Activated CD4-positive, alpha-beta T cell treated with anti-CD3 and anti-CD28 coated beads, Interleukin-2, amount 10 ng/mL, durations not matched to agents 7 days and 5 days (primary cell): ENCODE results near the gene B4GALT3. TPM values are rescaled to one million over a fixed set of nuclear protein-coding genes. Genes with fewer than 3 reads are reported as not detected.

Experiments
- CTCF ChIA-PET: fragments of 350-600 bp; sonication (Branson Sonifier 250); formaldehyde crosslinking; loops from one replicate; lab custom pipeline; 2021; ENCODE audit warnings: antibody characterized with exemption; lab: Charles Lee
- POLR2A ChIA-PET: fragments of 350-600 bp; sonication (Branson Sonifier 250); formaldehyde crosslinking; loops from one replicate; lab custom pipeline; 2021; ENCODE audit warnings: antibody characterized with exemption; lab: Charles Lee
- DNase-seq: peaks from one replicate; pipeline ENCODE4 v3.0.0-alpha.2; 2020
- H3K27ac Mint-ChIP-seq: one replicate; pipeline ENCODE4 v1.8.0; 2021; ENCODE audit warnings: mild to moderate bottlenecking, moderate library complexity, mixed read lengths
- H3K27me3 Mint-ChIP-seq: one replicate; pipeline ENCODE4 v1.8.0; 2021; ENCODE audit warnings: mixed read lengths
- H3K36me3 Mint-ChIP-seq: one replicate; pipeline ENCODE4 v1.8.0; 2021; ENCODE audit warnings: low read depth, mixed read lengths
- H3K4me1 Mint-ChIP-seq: one replicate; pipeline ENCODE4 v1.8.0; 2021; ENCODE audit warnings: mixed read lengths
- H3K4me3 Mint-ChIP-seq: one replicate; pipeline ENCODE4 v1.8.0; 2021; ENCODE audit warnings: mild to moderate bottlenecking, moderate library complexity, mixed read lengths
- H3K9me3 Mint-ChIP-seq: one replicate; pipeline ENCODE4 v1.8.0; 2021; ENCODE audit warnings: mixed read lengths
- total RNA-seq, 2 experiments: library from RNA; stranded (reverse); gene quantifications; one replicate each; pipeline ENCODE4 v1.2.3, GENCODE V29; 2021

The B4GALT3 gene
- total RNA-seq, 2 experiments from 2014 or later = 43.1 to 48.6 TPM

- DNase-seq = no peak
- ChIA-PET CTCF (interaction anchor here (0.9 to 3.9 kb wide), 11 partner anchors 9 to 190 kb away, joined by 3 to 36 read pairs (median 6); partner anchors contain the start of genes NDUFS2, PPOX and TOMM40L), POLR2A (no interaction called here)
- Mint-ChIP-seq H3K4me1 (peaks cover 51% of the 10 kb centered on the region), H3K27ac (no peak overlapping the region), H3K4me3 (no peak overlapping the region), H3K36me3 (peaks cover 3% of the 10 kb centered on the region), H3K27me3 (no peaks in the 10 kb centered on the region), H3K9me3 (no peaks in the 10 kb centered on the region)
Measured at GRCh38 chr1:161191971-161192370, 14.7 kb upstream of the B4GALT3 start.

DNA sequence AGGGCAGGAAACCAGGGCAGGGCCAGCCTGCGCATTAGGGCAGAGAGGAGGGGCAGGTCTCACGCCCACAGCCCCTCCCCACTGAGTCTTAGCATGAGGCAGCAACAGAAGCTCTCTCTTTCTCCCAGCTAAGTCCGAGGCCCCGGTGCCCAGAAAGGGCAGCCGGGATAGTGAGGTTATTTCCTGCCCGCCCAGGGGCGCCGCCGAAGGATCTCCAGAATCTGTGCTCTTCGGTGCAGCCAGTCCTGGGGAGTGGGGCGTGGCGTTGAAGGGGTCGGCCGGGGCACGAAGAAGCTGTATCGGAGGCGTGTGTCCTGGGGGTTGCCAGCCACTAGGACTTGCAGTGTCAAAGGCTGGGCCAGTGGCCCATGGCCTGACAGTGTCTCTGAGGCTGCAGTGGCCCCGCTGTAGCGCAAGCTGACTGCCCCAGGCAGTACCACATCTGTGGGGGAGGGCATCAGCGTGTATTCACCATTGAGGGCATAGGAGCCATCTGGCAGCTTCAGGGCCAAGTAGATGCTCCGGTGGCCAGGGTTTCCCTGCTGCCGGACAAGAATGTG is 13.7 kb upstream of the B4GALT3 start:
- H3K36me3 Mint-ChIP-seq = peaks cover 3% of the 10 kb centered on the region
- peak overlapping the region; percentile 62 for H3K27ac Mint-ChIP-seq
- CTCF ChIA-PET = interaction anchor here (0.9 to 3.9 kb wide), 9 partner anchors 8 to 191 kb away, joined by 3 to 36 read pairs (median 4); partner anchors contain the start of genes ADAMTS4, NDUFS2, PPOX and TOMM40L
- POLR2A ChIA-PET = no interaction called here
- no peak overlapping the region for H3K4me3 Mint-ChIP-seq
- H3K9me3 Mint-ChIP-seq = no peaks in the 10 kb centered on the region
- H3K4me1 Mint-ChIP-seq = peaks cover 58% of the 10 kb centered on the region
- DNase-seq = no peak
- H3K27me3 Mint-ChIP-seq = no peaks in the 10 kb centered on the region

- Mint-ChIP-seq H3K27me3 (no peaks in the 10 kb centered on the region), H3K4me3 (no peak overlapping the region), H3K36me3 (peaks cover 3% of the 10 kb centered on the region), H3K4me1 (peaks cover 63% of the 10 kb centered on the region), H3K9me3 (no peaks in the 10 kb centered on the region), H3K27ac (no peak overlapping the region)
- CTCF ChIA-PET = interaction anchor here (0.6 to 1.6 kb wide), 2 partner anchors 13 to 47 kb away, joined by 3 to 4 read pairs; partner anchors contain the start of gene NDUFS2
- DNase-seq = no peak
- POLR2A ChIA-PET = no interaction called here
Measured at GRCh38 chr1:161189036-161189435, 11.7 kb upstream of the B4GALT3 start.

DNA sequence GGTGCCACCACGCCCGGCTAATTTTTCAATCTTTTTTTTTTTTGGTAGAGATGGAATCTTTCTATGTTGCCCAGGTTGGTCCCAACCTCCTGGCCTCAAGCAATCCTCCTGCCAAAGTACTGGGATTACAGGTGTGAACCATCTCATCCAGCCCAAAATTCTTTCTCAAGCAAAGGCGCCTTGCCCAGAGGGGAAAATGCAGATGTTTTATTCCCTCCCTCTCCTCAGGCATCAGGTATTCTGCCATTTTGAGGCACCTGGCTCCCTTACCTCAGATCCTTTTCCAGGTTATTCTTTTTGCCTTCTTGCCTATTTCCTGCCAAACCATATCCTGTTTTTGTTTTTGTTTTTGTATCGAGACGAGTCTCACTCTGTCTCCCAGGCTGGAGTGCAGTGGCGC is 11.1 kb upstream of the B4GALT3 start:
- Mint-ChIP-seq H3K4me3 (no peak overlapping the region), H3K9me3 (no peaks in the 10 kb centered on the region), H3K27me3 (no peaks in the 10 kb centered on the region), H3K4me1 (peaks cover 69% of the 10 kb centered on the region), H3K27ac (peak overlapping the region; percentile 50), H3K36me3 (peaks cover 5% of the 10 kb centered on the region)
- ChIA-PET POLR2A (interaction anchor here (0.6 kb wide), 1 partner anchor 9 kb away, joined by 9 read pairs; no protein-coding TSS in a partner anchor), CTCF (interaction anchor here (0.6 to 1.6 kb wide), 5 partner anchors 14 to 70 kb away, joined by 3 to 6 read pairs (median 4); partner anchors contain the start of genes NDUFS2, PCP4L1, PPOX and TOMM40L)
- no peak for DNase-seq

- Mint-ChIP-seq H3K4me1 (peaks cover 69% of the 10 kb centered on the region), H3K4me3 (no peak overlapping the region), H3K27ac (peak overlapping the region; percentile 97), H3K36me3 (peaks cover 7% of the 10 kb centered on the region), H3K27me3 (no peaks in the 10 kb centered on the region), H3K9me3 (no peaks in the 10 kb centered on the region)
- ChIA-PET POLR2A (no interaction called here), CTCF (interaction anchor here (1.0 kb wide), 1 partner anchor 22 kb away, joined by 5 read pairs; the partner anchor contains the start of gene PPOX)
- DNase-seq = no peak
Measured at GRCh38 chr1:161187311-161187710, 10.0 kb upstream of the B4GALT3 start.

DNA sequence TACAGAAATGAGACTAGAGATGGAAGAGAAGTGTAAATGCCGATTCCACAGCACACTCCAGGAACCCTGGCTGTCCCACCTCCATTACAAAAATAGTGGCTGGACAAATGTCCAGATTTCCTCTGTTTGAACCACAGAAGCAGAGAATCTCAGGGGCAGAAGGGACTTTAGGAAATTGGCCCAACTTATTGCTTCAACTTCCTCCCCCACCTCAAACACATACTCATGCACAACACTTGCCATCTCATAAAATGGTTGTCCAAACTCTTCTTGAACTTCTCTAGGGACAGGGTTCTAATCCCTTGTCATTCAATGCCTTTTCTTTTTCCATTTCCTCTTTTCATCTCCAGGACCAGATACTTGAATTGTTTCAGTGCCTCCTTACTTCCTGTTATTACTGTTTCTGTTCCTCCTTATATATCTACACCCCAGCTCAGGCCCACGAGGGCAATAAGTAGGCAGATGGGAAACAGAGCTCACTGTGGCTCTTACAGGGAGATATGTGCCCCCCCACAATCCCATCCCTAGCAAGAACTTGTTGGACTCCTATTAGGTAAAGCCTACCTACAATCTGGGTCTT is 8.5 kb upstream of the B4GALT3 start:
- CTCF ChIA-PET = interaction anchor here (0.6 to 2.0 kb wide), 9 partner anchors 7 to 196 kb away, joined by 3 to 9 read pairs (median 4); partner anchors contain the start of genes ADAMTS4, NDUFS2 and PPOX
- H3K4me3 Mint-ChIP-seq = peak overlapping the region; percentile 58
- POLR2A ChIA-PET = no interaction called here
- peaks cover 11% of the 10 kb centered on the region for H3K36me3 Mint-ChIP-seq
- DNase-seq = no peak
- H3K4me1 Mint-ChIP-seq = peaks cover 78% of the 10 kb centered on the region
- no peaks in the 10 kb centered on the region for H3K9me3 Mint-ChIP-seq
- no peaks in the 10 kb centered on the region for H3K27me3 Mint-ChIP-seq
- H3K27ac Mint-ChIP-seq = peak overlapping the region; percentile 97

DNA sequence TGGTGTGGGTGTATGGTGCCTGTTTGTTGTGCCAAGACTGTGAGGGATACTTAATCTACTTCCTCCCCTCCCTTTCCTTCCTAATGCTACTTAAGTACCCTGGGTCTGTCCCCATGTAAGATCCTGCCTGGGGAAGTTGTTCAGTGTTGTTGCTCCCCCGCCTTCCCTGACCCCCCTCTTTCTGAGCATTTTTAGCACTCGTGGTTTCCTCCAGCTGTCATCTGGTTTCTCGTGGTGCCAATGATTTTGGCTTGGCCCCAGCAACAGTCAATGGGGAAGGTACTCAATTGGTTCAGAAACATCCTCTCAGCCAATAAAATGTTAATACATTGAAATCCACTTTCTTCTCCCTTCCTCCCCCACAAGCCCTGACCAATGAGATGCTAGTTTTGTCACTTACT is 8.0 kb upstream of the B4GALT3 start:
- peak overlapping the region; percentile 58 for H3K4me3 Mint-ChIP-seq
- DNase-seq = peak; percentile 92
- no peaks in the 10 kb centered on the region for H3K9me3 Mint-ChIP-seq
- ChIA-PET POLR2A (no interaction called here), CTCF (interaction anchor here (0.6 to 2.0 kb wide), 7 partner anchors 8 to 196 kb away, joined by 3 to 9 read pairs (median 4); partner anchors contain the start of genes NDUFS2 and PPOX)
- no peaks in the 10 kb centered on the region for H3K27me3 Mint-ChIP-seq
- peaks cover 11% of the 10 kb centered on the region for H3K36me3 Mint-ChIP-seq
- H3K4me1 Mint-ChIP-seq = peaks cover 81% of the 10 kb centered on the region
- peak overlapping the region; percentile 97 for H3K27ac Mint-ChIP-seq

DNA sequence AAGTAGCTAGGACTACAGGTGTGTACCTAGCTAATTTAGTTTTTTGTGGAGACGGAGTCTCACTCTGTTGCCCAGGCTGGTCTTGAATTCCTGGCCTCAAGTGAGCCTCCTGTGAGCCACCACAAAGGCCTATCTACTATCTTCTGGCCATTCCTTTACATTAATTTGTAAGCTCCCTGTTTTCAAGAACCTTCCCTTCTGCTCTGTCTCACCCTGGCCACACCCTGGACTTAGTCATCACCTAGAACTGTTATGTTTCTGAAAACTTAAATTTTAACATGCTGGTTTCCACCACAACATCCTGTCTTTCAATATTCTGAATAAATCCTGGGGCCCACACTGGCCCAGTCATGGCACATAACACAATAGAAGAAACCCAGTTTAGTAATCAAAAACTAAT is 4.9 kb upstream of the B4GALT3 start:
- POLR2A ChIA-PET = interaction anchor here (0.5 to 1.5 kb wide), 3 partner anchors 16 to 204 kb away, joined by 4 to 6 read pairs (median 5); partner anchors contain the start of genes PPOX and TOMM40L
- Mint-ChIP-seq H3K27me3 (no peaks in the 10 kb centered on the region), H3K27ac (peak overlapping the region; percentile 96), H3K36me3 (peaks cover 10% of the 10 kb centered on the region), H3K4me3 (peak overlapping the region; percentile 32), H3K9me3 (no peaks in the 10 kb centered on the region), H3K4me1 (peaks cover 83% of the 10 kb centered on the region)
- peak; percentile 76 for DNase-seq
- CTCF ChIA-PET = interaction anchor here (0.8 to 4.0 kb wide), 13 partner anchors 10 to 258 kb away, joined by 3 to 30 read pairs (median 5); partner anchors contain the start of genes NDUFS2, PPOX and TOMM40L

DNA sequence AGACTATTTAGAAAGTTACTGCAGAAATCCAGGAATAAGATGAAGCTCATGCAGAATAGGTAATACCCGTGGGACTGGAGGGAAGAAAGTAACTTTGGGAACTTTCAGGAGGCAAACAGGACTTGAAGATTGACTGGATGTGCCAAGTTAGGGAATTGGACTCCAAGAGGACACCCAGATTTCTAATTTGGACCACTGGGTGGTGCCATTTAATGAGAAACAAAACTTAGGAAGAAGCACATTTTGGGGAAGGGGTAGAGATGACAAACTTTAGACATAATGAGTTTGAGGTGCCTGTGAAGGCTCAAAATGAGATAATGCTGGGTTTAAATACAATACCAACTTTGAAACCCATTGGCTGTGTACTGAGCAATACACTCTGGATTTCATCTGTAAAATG is 3.3 kb upstream of the B4GALT3 start:
- Mint-ChIP-seq H3K27ac (peak overlapping the region; percentile 83), H3K36me3 (peaks cover 17% of the 10 kb centered on the region), H3K4me1 (peaks cover 82% of the 10 kb centered on the region), H3K9me3 (no peaks in the 10 kb centered on the region), H3K4me3 (no peak overlapping the region), H3K27me3 (no peaks in the 10 kb centered on the region)
- ChIA-PET CTCF (interaction anchor here (1.8 to 4.0 kb wide), 4 partner anchors 10 to 45 kb away, joined by 4 to 30 read pairs (median 12); partner anchors contain the start of genes PPOX and TOMM40L), POLR2A (no interaction called here)
- DNase-seq = peak; percentile 29

DNA sequence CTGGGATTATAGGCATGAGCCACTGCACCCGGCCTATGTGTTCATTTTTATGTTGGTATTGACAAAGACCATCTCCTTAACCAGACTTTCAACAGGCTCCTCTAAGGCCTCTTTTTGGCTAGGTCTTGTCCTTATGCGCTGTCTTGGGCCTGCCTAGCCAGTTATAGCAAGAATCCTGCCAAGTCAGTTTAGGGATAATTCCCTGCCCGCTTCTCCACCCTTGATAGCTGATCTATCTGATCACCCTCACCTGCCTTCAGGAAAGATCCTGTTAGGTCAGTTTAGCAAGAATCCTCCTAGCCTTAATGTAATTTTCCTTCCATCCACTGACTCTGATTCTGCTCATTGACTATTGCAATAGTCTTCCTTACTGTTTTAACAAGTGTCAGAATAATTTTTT is 2.4 kb upstream of the B4GALT3 start:
- no peaks in the 10 kb centered on the region for H3K9me3 Mint-ChIP-seq
- CTCF ChIA-PET = interaction anchor here (1.3 to 4.0 kb wide), 4 partner anchors 9 to 46 kb away, joined by 3 to 30 read pairs (median 5); partner anchors contain the start of genes PPOX and TOMM40L
- DNase-seq = no peak
- H3K27ac Mint-ChIP-seq = peak overlapping the region; percentile 60
- peaks cover 84% of the 10 kb centered on the region for H3K4me1 Mint-ChIP-seq
- POLR2A ChIA-PET = no interaction called here
- H3K36me3 Mint-ChIP-seq = peaks cover 26% of the 10 kb centered on the region
- no peaks in the 10 kb centered on the region for H3K27me3 Mint-ChIP-seq
- no peak overlapping the region for H3K4me3 Mint-ChIP-seq

- POLR2A ChIA-PET = no interaction called here
- H3K4me1 Mint-ChIP-seq = peaks cover 79% of the 10 kb centered on the region
- peak overlapping the region; percentile 99 for H3K27ac Mint-ChIP-seq
Measured at GRCh38 chr1:161177936-161178244, 583 bp upstream of the B4GALT3 start.

DNA sequence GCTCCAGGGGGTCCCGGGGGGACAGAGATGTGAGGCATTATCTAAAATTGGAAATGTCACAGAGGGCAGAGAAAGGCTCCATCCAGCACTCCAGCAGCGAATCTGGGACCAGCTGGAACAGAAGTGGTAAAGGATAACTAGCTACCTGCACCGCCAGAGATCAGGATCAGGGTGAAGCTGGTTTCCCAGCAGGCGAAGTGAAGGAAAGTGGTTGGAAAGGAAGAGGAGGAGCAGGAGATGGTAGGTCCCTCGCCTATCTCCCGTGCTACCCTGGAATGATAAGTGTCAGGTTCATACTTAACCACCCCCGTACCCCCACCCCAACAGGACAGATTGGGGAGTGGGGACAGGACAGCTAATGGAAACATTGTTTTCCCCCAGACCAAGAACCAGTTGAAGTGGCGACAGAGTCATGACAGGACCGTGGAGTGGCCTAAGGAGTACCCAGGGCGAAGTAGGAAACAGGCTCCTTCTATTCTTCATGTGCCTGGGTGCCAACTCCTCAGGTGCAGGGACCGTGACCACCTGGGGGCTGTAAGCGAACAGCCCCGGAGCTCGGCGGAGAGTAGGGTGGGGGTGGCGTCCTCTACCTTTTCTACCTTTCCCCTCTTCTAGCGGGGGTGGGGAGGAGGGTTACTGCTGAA is 717 bp downstream of the B4GALT3 start:
- H3K27ac Mint-ChIP-seq = peak overlapping the region; percentile 99
- peak overlapping the region; percentile 96 for H3K4me3 Mint-ChIP-seq
- DNase-seq = no peak
- peaks cover 41% of the 10 kb centered on the region for H3K36me3 Mint-ChIP-seq
- H3K9me3 Mint-ChIP-seq = no peaks in the 10 kb centered on the region
- ChIA-PET POLR2A (no interaction called here), CTCF (interaction anchor here (1.4 to 3.2 kb wide), 8 partner anchors 8 to 205 kb away, joined by 3 to 23 read pairs (median 4); partner anchors contain the start of genes PPOX and UFC1)
- H3K27me3 Mint-ChIP-seq = no peaks in the 10 kb centered on the region
- peaks cover 66% of the 10 kb centered on the region for H3K4me1 Mint-ChIP-seq

More at GRCh38 chr1:161177936-161178244, 583 bp upstream of the B4GALT3 start:
- peak overlapping the region; percentile 96 for H3K4me3 Mint-ChIP-seq
- CTCF ChIA-PET = interaction anchor here (1.9 to 2.1 kb wide), 3 partner anchors 10 to 204 kb away, joined by 4 to 6 read pairs (median 5); partner anchors contain the start of gene UFC1
- no peak for DNase-seq
- H3K27me3 Mint-ChIP-seq = no peaks in the 10 kb centered on the region
- H3K9me3 Mint-ChIP-seq = no peaks in the 10 kb centered on the region
- peaks cover 38% of the 10 kb centered on the region for H3K36me3 Mint-ChIP-seq
